Endothelial cell of umbilical vein (primary cell): ENCODE measurements around the gene POMC. TPM values are rescaled to one million over a fixed set of nuclear protein-coding genes. Genes with fewer than 3 reads are reported as not detected.

Source experiments
- BruUV-seq: library from RNA; stranded (reverse); fragments of 400-500 nt; replicated peaks from 2 replicates; lab custom pipeline; 2021; lab: Mats Ljungman, UMichigan
- CTCF ChIA-PET: fragments of 300-600, 350-600 bp; sonication (Branson Sonifier 250); formaldehyde crosslinking; loops from one replicate; lab custom pipeline; 2021; ENCODE audit warnings: antibody characterized with exemption, inconsistent platforms; lab: Charles Lee
- POLR2A ChIA-PET: fragments of 300-600, 350-600 bp; sonication (Branson Sonifier 250); formaldehyde crosslinking; loops from one replicate; lab custom pipeline; 2021; ENCODE audit warnings: antibody characterized with exemption, inconsistent platforms; lab: Charles Lee
- DNase-seq: peaks from one replicate; pipeline ENCODE4 v3.0.0-alpha.2; 2011; ENCODE audit warnings: low read depth, low spot score
- FAIRE-seq: peaks from 2 replicates; lab custom pipeline; 2011; peaks lifted over from hg19 to GRCh38; lab: Jason Lieb, UNC
- H2AFZ ChIP-seq: 2 replicates; pipeline ENCODE4 v1.6.0; 2012; ENCODE audit warnings: low read depth, low read length, control low read depth, inconsistent platforms
- H3K27ac ChIP-seq: 2 replicates; pipeline ENCODE4 v1.5.1; 2011; ENCODE audit warnings: low read depth, mild to moderate bottlenecking, control low read depth, low read length, moderate library complexity; ENCODE audit not compliant: insufficient read depth
- H3K27me3 ChIP-seq, 2 experiments: 2 replicates each; pipeline versions ENCODE4 v1.6.0 to v1.6.1; 2011; ENCODE audit warnings: low read length in 2 of 2, mixed read lengths in 1 of 2; ENCODE audit not compliant: control insufficient read depth in 2 of 2, insufficient read depth in 2 of 2
- H3K36me3 ChIP-seq, 2 experiments: 2 replicates in 1 of 2; 3 replicates in 1 of 2; pipeline ENCODE4 v1.5.1; 2011; ENCODE audit warnings: low read length in 2 of 2, mild to moderate bottlenecking in 1 of 2, moderate library complexity in 1 of 2; ENCODE audit not compliant: control insufficient read depth in 2 of 2, insufficient read depth in 2 of 2; ENCODE audit errors: extremely low read depth in 1 of 2
- H3K4me1 ChIP-seq: 3 replicates; pipeline ENCODE4 v1.5.1; 2011; ENCODE audit warnings: mild to moderate bottlenecking, low read length; ENCODE audit not compliant: control insufficient read depth, insufficient read depth; ENCODE audit errors: extremely low read depth
- H3K4me2 ChIP-seq: 2 replicates; pipeline ENCODE4 v1.6.1; 2011; ENCODE audit warnings: low read length, control low read depth, mixed read lengths; ENCODE audit not compliant: insufficient read depth
- H3K4me3 ChIP-seq, 3 experiments: fragments of 200-600 bp in 1 of 3; sonication (generic), shearing (Covaris generic) in 1 of 3; replicated peaks in 1 of 3; 2 replicates each; pipeline ENCODE4 v1.5.1; 2011 to 2016; ENCODE audit warnings: control low read depth in 3 of 3, low read length in 3 of 3, mild to moderate bottlenecking in 2 of 3, inconsistent platforms in 1 of 3, low read depth in 1 of 3, moderate library complexity in 1 of 3; ENCODE audit not compliant: insufficient read depth in 1 of 3
- H3K79me2 ChIP-seq: 2 replicates; pipeline ENCODE4 v1.6.0; 2012; ENCODE audit warnings: low read length, inconsistent platforms; ENCODE audit not compliant: control insufficient read depth, insufficient read depth
- H3K9ac ChIP-seq: replicated peaks from 2 replicates; pipeline ENCODE3; 2011; ENCODE audit warnings: low read length, control low read depth; ENCODE audit not compliant: insufficient read depth; ENCODE audit errors: extremely low read depth
- H3K9me1 ChIP-seq: replicated peaks from 3 replicates; pipeline ENCODE4 v1.6.0; 2011; ENCODE audit warnings: mild to moderate bottlenecking, low read length; ENCODE audit not compliant: control insufficient read depth, insufficient read depth; ENCODE audit errors: extremely low read depth
- H3K9me3 ChIP-seq: replicated peaks from 2 replicates; pipeline ENCODE4 v1.5.1; 2012; ENCODE audit warnings: low read length, inconsistent platforms; ENCODE audit not compliant: control insufficient read depth, insufficient read depth
- H4K20me1 ChIP-seq: replicated peaks from 2 replicates; pipeline ENCODE3; 2011; ENCODE audit warnings: mild to moderate bottlenecking, low read length; ENCODE audit not compliant: control insufficient read depth, insufficient read depth; ENCODE audit errors: extremely low read depth
- EZH2 ChIP-seq: IDR thresholded peaks from 2 replicates; pipeline ENCODE4 v1.6.1; 2012; ENCODE audit warnings: borderline replicate concordance, low read depth, mild to moderate bottlenecking, moderate library complexity, low read length, inconsistent platforms; ENCODE audit not compliant: severe bottlenecking
- FOS ChIP-seq: IDR thresholded peaks from 2 replicates; pipeline ENCODE4 v1.6.1; 2011; ENCODE audit warnings: mild to moderate bottlenecking, low read length, moderate library complexity, borderline replicate concordance; ENCODE audit not compliant: insufficient read depth
- JUN ChIP-seq: IDR thresholded peaks from 2 replicates; pipeline ENCODE4 v1.6.1; 2011; ENCODE audit warnings: borderline replicate concordance, low read depth; ENCODE audit not compliant: insufficient read length, insufficient read depth
- MYC ChIP-seq: IDR thresholded peaks from one replicate; pipeline ENCODE4 v1.6.1; 2011; ENCODE audit warnings: mild to moderate bottlenecking, low read depth, low read length
- POLR2AphosphoS5 ChIP-seq: IDR thresholded peaks from 2 replicates; pipeline ENCODE4 v1.6.1; 2012; ENCODE audit warnings: low read depth, mild to moderate bottlenecking, control low read depth, low read length, moderate library complexity; ENCODE audit not compliant: insufficient read depth
- dilution Hi-C: fragments of 300-500 bp; cut with MboI; formaldehyde crosslinking; loops from one replicate; pipeline ENCODE4 v1.15.0; 2019; ENCODE audit warnings: low sequenced_read_pairs; ENCODE audit not compliant: extremely low pct_ligation_motif_present
- intact Hi-C: fragments of 100-400 bp; cut with micrococcal nuclease; formaldehyde crosslinking; loops from one replicate; pipeline ENCODE4 v1.10.0; 2022
- polyA plus RNA-seq, 4 experiments: library from polyadenylated mRNA; depleted of rRNA in 3 of 4; stranded (reverse) in 3 of 4; unstranded in 1 of 4; fragments of >200 nt; gene quantifications; 2 replicates each; pipeline versions ENCODE4 v1.2.1 to v1.2.3, GENCODE V29; 2011 to 2012; ENCODE audit warnings: missing spikeins in 1 of 4
- total RNA-seq: library from RNA; stranded (reverse); gene quantifications from 2 replicates; pipeline ENCODE4 v1.2.3, GENCODE V29; 2021
- TF ChIP-seq, protein P1 (sequence below), 2 donors: IDR thresholded peaks; 1 replicate in 1 of 2; 2 replicates in 1 of 2; pipeline ENCODE4 v1.5.1; 2011; ENCODE audit warnings: low read length in 2 of 2, mild to moderate bottlenecking in 2 of 2, moderate library complexity in 2 of 2, control low read depth in 1 of 2, inconsistent platforms in 1 of 2, low read depth in 1 of 2; ENCODE audit not compliant: insufficient read depth in 1 of 2; ENCODE audit errors: extremely low read depth in 1 of 2
- TF ChIP-seq, protein P2 (sequence below): IDR thresholded peaks from 2 replicates; pipeline ENCODE4 v1.6.1; 2011; ENCODE audit not compliant: insufficient read depth, insufficient read length

Gene POMC
- total and polyA plus RNA-seq, 2 donors (not counting 3 experiments of a cell fraction or from before 2014, with no cell fraction given) = 2.4 to 2.7 TPM

GRCh38 chr2:25146896-25147295, 21.5 kb downstream of the POMC start:
- H3K79me2 ChIP-seq = no peaks in the 10 kb centered on the region
- POLR2A ChIA-PET = no interaction called here
- no TSS peak for BruUV-seq
- intact Hi-C loops = no loop called here
- dilution Hi-C loops = no loop called here
- H3K9me1 ChIP-seq = no peaks in the 10 kb centered on the region
- no peak for DNase-seq
- H3K36me3 ChIP-seq = no peaks in the 10 kb centered on the region
- H3K27me3 ChIP-seq = no peaks in the 10 kb centered on the region
- no peaks in the 10 kb centered on the region for H4K20me1 ChIP-seq
- no peaks in the 10 kb centered on the region for H3K4me1 ChIP-seq
- TF ChIP-seq, protein P1, sequence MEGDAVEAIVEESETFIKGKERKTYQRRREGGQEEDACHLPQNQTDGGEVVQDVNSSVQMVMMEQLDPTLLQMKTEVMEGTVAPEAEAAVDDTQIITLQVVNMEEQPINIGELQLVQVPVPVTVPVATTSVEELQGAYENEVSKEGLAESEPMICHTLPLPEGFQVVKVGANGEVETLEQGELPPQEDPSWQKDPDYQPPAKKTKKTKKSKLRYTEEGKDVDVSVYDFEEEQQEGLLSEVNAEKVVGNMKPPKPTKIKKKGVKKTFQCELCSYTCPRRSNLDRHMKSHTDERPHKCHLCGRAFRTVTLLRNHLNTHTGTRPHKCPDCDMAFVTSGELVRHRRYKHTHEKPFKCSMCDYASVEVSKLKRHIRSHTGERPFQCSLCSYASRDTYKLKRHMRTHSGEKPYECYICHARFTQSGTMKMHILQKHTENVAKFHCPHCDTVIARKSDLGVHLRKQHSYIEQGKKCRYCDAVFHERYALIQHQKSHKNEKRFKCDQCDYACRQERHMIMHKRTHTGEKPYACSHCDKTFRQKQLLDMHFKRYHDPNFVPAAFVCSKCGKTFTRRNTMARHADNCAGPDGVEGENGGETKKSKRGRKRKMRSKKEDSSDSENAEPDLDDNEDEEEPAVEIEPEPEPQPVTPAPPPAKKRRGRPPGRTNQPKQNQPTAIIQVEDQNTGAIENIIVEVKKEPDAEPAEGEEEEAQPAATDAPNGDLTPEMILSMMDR (IDR thresholded peaks at IDR 0.05; ENCODE audit: extremely low read depth in 1 of 2, insufficient read depth in 1 of 2, low read depth in 1 of 2, low read length in 2 of 2) = no peak
- TF ChIP-seq POLR2AphosphoS5 (no peak), MYC (no peak), JUN (no peak), FOS (no peak), EZH2 (no peak)
- TF ChIP-seq, protein P2, sequence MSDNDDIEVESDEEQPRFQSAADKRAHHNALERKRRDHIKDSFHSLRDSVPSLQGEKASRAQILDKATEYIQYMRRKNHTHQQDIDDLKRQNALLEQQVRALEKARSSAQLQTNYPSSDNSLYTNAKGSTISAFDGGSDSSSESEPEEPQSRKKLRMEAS = no peak
- no peaks in the 10 kb centered on the region for H3K9me3 ChIP-seq
- H2AFZ ChIP-seq = no peak overlapping the region
- H3K27ac ChIP-seq = no peak overlapping the region
- H3K4me3 ChIP-seq = no peak overlapping the region
- no peak overlapping the region for H3K4me2 ChIP-seq
- H3K9ac ChIP-seq = no peak overlapping the region
- CTCF ChIA-PET = interaction anchor here (2.4 kb wide), 1 partner anchor 18 kb away, joined by 6 read pairs; no protein-coding TSS in a partner anchor
- FAIRE-seq = no peak
